ENCODE results near the gene E2F4. TPM values are rescaled to one million over a fixed set of nuclear protein-coding genes. Genes with fewer than 3 reads are reported as not detected.

The E2F4 gene
- total and polyA plus RNA-seq, 2 of the 13 experiments (the other 11 are each of a cell fraction or from before 2014, with no cell fraction given), result 84.8 to 91.2 TPM

GRCh38 chr16:67191995-67192681 lies at the start of gene E2F4 (continued):
- TF ChIP-seq ZNF142 (CRISPR knock-in tag; IDR thresholded peaks at IDR 0.05), result peak; percentile 77
- TF ChIP-seq ZBTB4 (CRISPR knock-in tag; IDR thresholded peaks at IDR 0.05; ENCODE audit: borderline replicate concordance), result no peak
- TF ChIP-seq ZNF383 (CRISPR knock-in tag; IDR thresholded peaks at IDR 0.05; ENCODE audit: borderline replicate concordance), result no peak
- no peak; the same call in 1 of the 2 replicates for TF ChIP-seq ZSCAN5A (CRISPR knock-in tag; IDR thresholded peaks at IDR 0.05; ENCODE audit: borderline replicate concordance)
- TF ChIP-seq SIX4 (CRISPR knock-in tag; IDR thresholded peaks at IDR 0.05), result no peak; the same call in 1 of the 2 replicates
- no peak for TF ChIP-seq GTF2F1 (IDR thresholded peaks at IDR 0.05; ENCODE audit: low read length)
- no peak for TF ChIP-seq ZUFSP (CRISPR knock-in tag; IDR thresholded peaks at IDR 0.05; ENCODE audit: borderline replicate concordance)
- no peak for TF ChIP-seq EP300 (IDR thresholded peaks at IDR 0.05; ENCODE audit: low read depth in 2 of 2, low read length in 2 of 2)
- no peak for TF ChIP-seq EP300 (CRISPR knock-in tag; IDR thresholded peaks at IDR 0.05; ENCODE audit: borderline replicate concordance)
- peak; percentile 76 for TF ChIP-seq IKZF5 (CRISPR knock-in tag; IDR thresholded peaks at IDR 0.05)
- no peak for TF ChIP-seq LCORL (IDR thresholded peaks at IDR 0.05)
- TF ChIP-seq LCORL (CRISPR knock-in tag; IDR thresholded peaks at IDR 0.05), result 0 out of 2 replicates have a peak, but pooled peaks have one; percentile 64
- peak; percentile 95 for TF ChIP-seq THAP11 (CRISPR knock-in tag; IDR thresholded peaks at IDR 0.05)
- TF ChIP-seq ZNF784 (CRISPR knock-in tag; IDR thresholded peaks at IDR 0.05; ENCODE audit: borderline replicate concordance), result 0 out of 2 replicates have a peak, but pooled peaks have one; percentile 41
